GM13976 (cell line): ENCODE data around the gene CAPN13.

Experiments
- DNase-seq: peaks from one replicate; pipeline ENCODE4 v3.0.0; 2012; ENCODE audit warnings: low spot score
- CTCF ChIP-seq: IDR thresholded peaks from 2 replicates; pipeline ENCODE4 v1.5.1; 2012; ENCODE audit warnings: borderline replicate concordance, mild to moderate bottlenecking; ENCODE audit not compliant: insufficient read depth; ENCODE audit errors: extremely low read depth, missing control alignments, control extremely low read depth
- in situ Hi-C: fragments of 300-500 bp; cut with MboI; formaldehyde crosslinking; loops from one replicate; pipeline ENCODE4 v1.12.0; 2022; ENCODE audit warnings: low sequenced_read_pairs, mixed read lengths, inconsistent platforms; ENCODE audit not compliant: unreplicated experiment

CAPN13 gene

DNA sequence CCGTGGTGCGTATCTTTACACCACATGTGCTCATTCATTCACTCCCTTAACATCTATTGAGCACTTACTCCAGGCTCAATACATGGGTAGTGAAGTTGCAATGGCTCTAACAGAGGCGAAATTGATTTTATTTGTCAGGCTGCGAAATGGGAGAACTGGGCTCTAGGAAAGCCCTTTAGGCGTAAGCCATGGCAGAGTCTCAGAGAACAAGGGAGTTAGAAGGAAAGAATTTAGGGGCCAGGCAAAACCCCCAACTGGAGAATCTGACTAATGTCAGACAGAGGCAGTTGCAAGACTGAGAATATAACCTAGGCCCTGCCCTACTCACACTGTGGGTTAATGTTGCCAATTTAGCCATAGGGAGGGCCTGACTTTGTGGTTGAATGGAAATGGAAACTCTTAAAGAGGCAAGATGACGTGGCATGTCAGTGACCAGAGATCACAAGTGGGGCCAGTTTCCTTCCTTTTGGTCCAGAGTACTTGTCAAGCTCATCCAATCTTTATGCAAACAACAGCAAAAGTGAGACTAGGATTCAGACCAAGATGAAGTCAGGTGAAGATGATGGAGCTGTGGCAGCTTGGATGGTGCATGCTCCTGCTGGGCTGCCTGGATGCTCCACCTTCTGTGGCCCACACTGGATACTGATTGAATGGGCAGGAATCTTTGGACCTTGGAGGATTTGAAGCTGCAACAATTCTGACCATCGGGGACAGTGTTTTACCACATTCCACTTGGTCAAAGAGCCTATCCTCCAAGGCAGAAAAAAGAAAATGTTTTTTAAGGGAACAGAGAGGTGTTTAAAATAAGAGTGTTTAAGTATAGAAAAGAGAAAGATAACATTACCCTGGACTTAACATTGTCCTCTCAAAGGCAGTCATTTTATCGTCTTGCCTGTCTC lies 92.2 kb downstream of the CAPN13 start:
- DNase-seq, result no peak
- in situ Hi-C loops, result loop anchor here (10.0 kb wide), 1 partner anchor 620 kb away; no protein-coding TSS in a partner anchor
- TF ChIP-seq CTCF, result no peak

GRCh38 chr2:30713698-30714097 lies 93.5 kb downstream of the CAPN13 start:
- no peak for DNase-seq
- TF ChIP-seq CTCF, result no peak
- in situ Hi-C loops, result loop anchor here (10.0 kb wide), 1 partner anchor 621 kb away; no protein-coding TSS in a partner anchor

GRCh38 chr2:30711646-30712085 lies 95.6 kb downstream of the CAPN13 start:
- in situ Hi-C loops, result loop anchor here (10.0 kb wide), 1 partner anchor 623 kb away; no protein-coding TSS in a partner anchor
- peak; percentile 100 for TF ChIP-seq CTCF
- peak; percentile 84 for DNase-seq

GRCh38 chr2:30710461-30710860 lies 96.8 kb downstream of the CAPN13 start:
- in situ Hi-C loops, result loop anchor here (10.0 kb wide), 1 partner anchor 624 kb away; no protein-coding TSS in a partner anchor
- DNase-seq, result no peak
- no peak for TF ChIP-seq CTCF

- in situ Hi-C loops, result loop anchor here (10.0 kb wide), 1 partner anchor 625 kb away; no protein-coding TSS in a partner anchor
- TF ChIP-seq CTCF, result no peak
- no peak for DNase-seq
Observed at GRCh38 chr2:30710016-30710415, 97.2 kb downstream of the CAPN13 start.

DNA sequence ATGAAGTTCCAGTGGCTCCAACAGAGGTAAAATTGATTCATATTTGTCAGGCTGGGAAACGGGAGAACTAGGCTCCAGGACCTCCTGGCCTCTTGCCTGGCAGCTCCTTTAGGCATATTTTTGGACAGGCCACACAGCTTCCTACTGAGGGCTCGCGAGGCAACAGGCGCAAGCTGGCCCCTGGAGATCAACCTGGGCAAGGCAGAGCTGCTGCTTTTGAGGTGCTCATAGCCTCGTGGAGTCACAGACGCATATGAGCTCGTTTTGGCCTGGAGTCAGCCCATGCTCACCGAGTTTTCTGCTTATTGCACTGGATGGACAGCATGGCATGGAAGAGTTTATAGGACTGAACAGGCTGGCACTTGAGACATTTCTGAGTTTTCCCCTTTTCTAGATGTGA lies 97.7 kb downstream of the CAPN13 start:
- in situ Hi-C loops, result loop anchor here (5.0 to 10.0 kb wide), 2 partner anchors 505 to 542 kb away; no protein-coding TSS in a partner anchor
- DNase-seq, result no peak
- no peak for TF ChIP-seq CTCF
